GM12873 (cell line): ENCODE measurements around the gene DDIT3.

ENCODE experiments used
- CTCF ChIP-seq: IDR thresholded peaks from 2 replicates; pipeline ENCODE4 v1.5.1; 2012; ENCODE audit warnings: low read depth, mild to moderate bottlenecking, moderate library complexity, low read length, control low read depth; ENCODE audit not compliant: insufficient read depth; ENCODE audit errors: missing control alignments

Gene DDIT3

GRCh38 chr12:57473392-57473791, 46.9 kb downstream of the DDIT3 start:
- TF ChIP-seq CTCF, result no peak

GRCh38 chr12:57472391-57472790, 47.9 kb downstream of the DDIT3 start:
- no peak for TF ChIP-seq CTCF

- no peak for TF ChIP-seq CTCF
These were observed 48.7 kb downstream of the DDIT3 start for GRCh38 chr12:57471661-57472060.

GRCh38 chr12:57470970-57471656, 49.2 kb downstream of the DDIT3 start:
- TF ChIP-seq CTCF, result no peak

- no peak for TF ChIP-seq CTCF
These were observed 49.9 kb downstream of the DDIT3 start for GRCh38 chr12:57470286-57470969.

- TF ChIP-seq CTCF, result no peak
These were observed 50.8 kb downstream of the DDIT3 start for GRCh38 chr12:57469296-57470164.

GRCh38 chr12:57467915-57468314, 52.4 kb downstream of the DDIT3 start:
- no peak for TF ChIP-seq CTCF
